ENCODE measurements around the gene RAB20.
"Not testable (repeated sequence)": the region's sequence is repeated elsewhere in the genome, so short reads cannot be mapped to it uniquely, and the experiment has no call there.

Gene RAB20

GRCh38 chr13:110486880-110487279 is 74.6 kb downstream of the RAB20 start:
- DNase-seq, result not testable (repeated sequence)

- no peak for DNase-seq
These were observed 75.3 kb downstream of the RAB20 start for GRCh38 chr13:110486061-110486715.

GRCh38 chr13:110485604-110486003 is 75.9 kb downstream of the RAB20 start:
- DNase-seq, result no peak

GRCh38 chr13:110484290-110485048 is 77.1 kb downstream of the RAB20 start:
- no peak for DNase-seq

- DNase-seq, result no peak
These were observed 78.0 kb downstream of the RAB20 start for GRCh38 chr13:110483386-110483968.

- no peak for DNase-seq
These were observed 81.4 kb downstream of the RAB20 start for GRCh38 chr13:110480161-110480560.

GRCh38 chr13:110479648-110480047 is 81.9 kb downstream of the RAB20 start:
- DNase-seq, result no peak

GRCh38 chr13:110479215-110479545 is 82.3 kb downstream of the RAB20 start:
- no peak for DNase-seq

- DNase-seq, result no peak
These were observed 82.9 kb downstream of the RAB20 start for GRCh38 chr13:110478405-110479214.

- no peak for DNase-seq
These were observed 83.7 kb downstream of the RAB20 start for GRCh38 chr13:110477706-110478245.

- no peak for DNase-seq
These were observed 85.3 kb downstream of the RAB20 start for GRCh38 chr13:110476220-110476617.

GRCh38 chr13:110475550-110476219 is 85.8 kb downstream of the RAB20 start:
- DNase-seq, result no peak

- no peak for DNase-seq
These were observed 86.4 kb downstream of the RAB20 start for GRCh38 chr13:110475117-110475516.

- DNase-seq, result no peak
These were observed 86.8 kb downstream of the RAB20 start for GRCh38 chr13:110474713-110475112.

Data from T1000 (cell line).